Activated CD4-positive, alpha-beta T cell treated with anti-CD3 and anti-CD28 coated beads, Interleukin-2, amount 50 U/mL, for 4 hours (primary cell): ENCODE results near the gene SCFD2.
"Not testable (repeated sequence)": the region's sequence is repeated elsewhere in the genome, so short reads cannot be mapped to it uniquely, and the experiment has no call there.

Source experiments
- DNase-seq, 2 experiments: peaks; one replicate each; pipeline ENCODE4 v3.0.0-alpha.2; 2020

SCFD2 gene

GRCh38 chr4:53340145-53340544 lies 25.7 kb downstream of the SCFD2 start:
- not testable (repeated sequence) for DNase-seq

- DNase-seq = not testable (repeated sequence)
These were observed 30.9 kb downstream of the SCFD2 start for GRCh38 chr4:53334916-53335315.

- no peak for DNase-seq
These were observed 39.3 kb downstream of the SCFD2 start for GRCh38 chr4:53326535-53326934.

- no peak for DNase-seq
These were observed 43.2 kb downstream of the SCFD2 start for GRCh38 chr4:53322696-53323095.

- DNase-seq = no peak
These were observed 43.9 kb downstream of the SCFD2 start for GRCh38 chr4:53321984-53322289.

- DNase-seq = no peak
These were observed 44.5 kb downstream of the SCFD2 start for GRCh38 chr4:53321151-53321983.

GRCh38 chr4:53315300-53315699 lies 50.6 kb downstream of the SCFD2 start:
- no peak for DNase-seq

- no peak for DNase-seq
These were observed 51.6 kb downstream of the SCFD2 start for GRCh38 chr4:53314252-53314651.

- DNase-seq = no peak
These were observed 52.4 kb downstream of the SCFD2 start for GRCh38 chr4:53313510-53313909.

- no peak for DNase-seq
These were observed 56.4 kb downstream of the SCFD2 start for GRCh38 chr4:53309321-53310040.

GRCh38 chr4:53307819-53308780 lies 57.8 kb downstream of the SCFD2 start:
- DNase-seq = no peak

- DNase-seq = no peak
These were observed 58.7 kb downstream of the SCFD2 start for GRCh38 chr4:53307210-53307609.

GRCh38 chr4:53306729-53307128 lies 59.1 kb downstream of the SCFD2 start:
- no peak for DNase-seq

- DNase-seq = not testable (repeated sequence)
These were observed 73.7 kb downstream of the SCFD2 start for GRCh38 chr4:53292209-53292608.

- no peak for DNase-seq
These were observed 84.4 kb downstream of the SCFD2 start for GRCh38 chr4:53281438-53281837.

- DNase-seq = no peak
These were observed 85.0 kb downstream of the SCFD2 start for GRCh38 chr4:53280846-53281245.

- no peak for DNase-seq
These were observed 91.1 kb downstream of the SCFD2 start for GRCh38 chr4:53274609-53275268.

- DNase-seq = no peak
These were observed 92.1 kb downstream of the SCFD2 start for GRCh38 chr4:53273726-53274125.

GRCh38 chr4:53267026-53267425 lies 98.8 kb downstream of the SCFD2 start:
- no peak for DNase-seq

GRCh38 chr4:53255986-53256385 lies 109.9 kb downstream of the SCFD2 start:
- DNase-seq = not testable (repeated sequence)

GRCh38 chr4:53240573-53240972 lies 125.3 kb downstream of the SCFD2 start:
- DNase-seq = no peak

- DNase-seq = not testable (repeated sequence)
These were observed 127.5 kb downstream of the SCFD2 start for GRCh38 chr4:53238352-53238751.

- not testable (repeated sequence) for DNase-seq
These were observed 128.1 kb downstream of the SCFD2 start for GRCh38 chr4:53237811-53238210.
